Stimulated activated CD8-positive, alpha-beta memory T cell treated with anti-CD3 and anti-CD28 coated beads, Interleukin-15, amount 100 ng/mL, for 4 hours (primary cell): ENCODE data around the gene MYO18A.
"Not testable (repeated sequence)": the region's sequence is repeated elsewhere in the genome, so short reads cannot be mapped to it uniquely, and the experiment has no call there.

Source experiments
- DNase-seq, 2 donors: peaks; one replicate each; pipeline ENCODE4 v3.0.0-alpha.2; 2020; ENCODE audit warnings: low read depth in 2 of 2

The MYO18A gene

GRCh38 chr17:29107933-29108822 lies 72.0 kb downstream of the MYO18A start:
- DNase-seq = no peak

- DNase-seq = no peak
Measured at GRCh38 chr17:29107084-29107483, 73.1 kb downstream of the MYO18A start.

DNA sequence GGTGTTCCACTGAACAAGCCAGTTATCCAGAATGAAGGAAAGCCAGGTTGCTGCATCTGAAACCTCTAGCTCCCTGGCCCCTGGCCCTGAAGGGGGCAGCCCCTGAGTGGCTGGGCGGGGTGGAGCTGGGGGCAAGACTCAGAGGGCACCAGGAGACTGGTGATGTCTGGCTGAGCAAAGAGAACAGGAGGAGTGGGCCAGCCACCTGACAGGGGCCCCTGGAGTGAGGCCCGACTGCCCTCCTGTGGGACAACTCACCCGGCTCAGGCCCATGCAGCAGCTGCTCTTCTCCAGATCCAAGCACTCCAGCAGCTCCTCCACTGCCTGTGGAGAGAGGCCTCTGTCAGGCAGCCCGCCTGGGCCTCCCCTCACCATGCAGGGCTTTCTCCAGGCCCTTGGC lies 76.9 kb downstream of the MYO18A start:
- no peak for DNase-seq

GRCh38 chr17:29102741-29103181 lies 77.4 kb downstream of the MYO18A start:
- no peak for DNase-seq

- DNase-seq = no peak
Measured at GRCh38 chr17:29102046-29102445, 78.2 kb downstream of the MYO18A start.

DNA sequence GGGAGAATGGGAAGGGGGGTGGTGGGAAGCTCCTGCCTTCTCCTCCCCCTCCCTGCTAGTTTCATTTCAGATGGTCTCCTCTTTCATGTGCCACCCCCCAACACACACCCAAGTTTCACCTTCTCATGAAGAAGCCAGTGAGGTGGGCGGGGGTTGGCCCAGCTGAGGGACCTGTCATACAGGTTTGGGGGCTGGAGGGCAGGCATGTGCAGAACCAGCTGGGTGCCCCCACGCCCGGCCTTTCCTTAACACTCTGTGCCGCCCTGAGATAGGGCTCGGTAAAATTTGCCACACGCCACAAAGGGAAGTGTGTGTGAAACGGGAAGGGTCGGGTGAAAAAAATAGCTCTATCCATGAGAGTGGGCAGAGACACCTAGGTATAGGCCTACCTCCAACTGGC lies 79.9 kb downstream of the MYO18A start:
- DNase-seq = no peak

DNA sequence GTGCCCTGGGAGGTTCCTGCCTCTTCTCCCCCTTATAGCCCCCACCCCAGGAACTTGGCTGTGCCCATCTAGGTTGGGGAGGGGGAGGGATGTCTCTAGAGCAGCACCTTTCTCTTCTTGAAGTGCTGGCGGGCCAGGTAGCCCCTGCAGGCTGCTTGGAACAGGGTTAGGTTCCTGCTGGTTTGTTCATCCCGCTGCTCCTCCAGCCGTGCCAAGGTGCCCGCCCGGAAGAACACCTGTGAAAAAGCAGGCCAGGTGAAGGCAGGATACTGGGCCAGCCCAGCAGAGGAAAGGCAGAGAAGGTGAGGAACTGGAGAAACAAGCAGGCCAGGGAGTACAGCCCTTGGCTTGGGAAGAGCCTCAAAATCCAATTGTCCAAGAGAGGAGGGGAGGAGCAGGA lies 80.7 kb downstream of the MYO18A start:
- DNase-seq = no peak

- no peak for DNase-seq
Measured at GRCh38 chr17:29096094-29096493, 84.1 kb downstream of the MYO18A start.

DNA sequence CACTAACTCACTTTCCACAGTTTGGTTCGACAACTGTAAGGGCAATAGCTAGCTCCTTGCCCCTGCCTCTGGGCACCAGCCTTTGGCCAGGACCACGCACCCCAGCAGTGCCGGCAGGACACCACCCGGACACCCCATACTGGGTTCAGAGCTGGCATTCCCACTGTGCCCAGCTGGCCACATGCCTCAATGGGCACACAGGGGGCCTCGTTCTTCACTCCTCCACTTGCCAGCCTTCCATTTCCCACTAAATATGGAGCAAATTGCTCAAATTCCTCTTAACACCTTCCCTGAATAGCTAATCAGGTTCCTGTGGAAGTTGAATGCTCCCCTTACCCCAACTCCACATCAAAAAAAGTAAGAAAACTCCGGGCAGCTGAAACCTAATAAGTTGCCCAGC lies 84.8 kb downstream of the MYO18A start:
- DNase-seq = no peak

- DNase-seq = no peak
Measured at GRCh38 chr17:29094101-29094708, 86.0 kb downstream of the MYO18A start.

DNA sequence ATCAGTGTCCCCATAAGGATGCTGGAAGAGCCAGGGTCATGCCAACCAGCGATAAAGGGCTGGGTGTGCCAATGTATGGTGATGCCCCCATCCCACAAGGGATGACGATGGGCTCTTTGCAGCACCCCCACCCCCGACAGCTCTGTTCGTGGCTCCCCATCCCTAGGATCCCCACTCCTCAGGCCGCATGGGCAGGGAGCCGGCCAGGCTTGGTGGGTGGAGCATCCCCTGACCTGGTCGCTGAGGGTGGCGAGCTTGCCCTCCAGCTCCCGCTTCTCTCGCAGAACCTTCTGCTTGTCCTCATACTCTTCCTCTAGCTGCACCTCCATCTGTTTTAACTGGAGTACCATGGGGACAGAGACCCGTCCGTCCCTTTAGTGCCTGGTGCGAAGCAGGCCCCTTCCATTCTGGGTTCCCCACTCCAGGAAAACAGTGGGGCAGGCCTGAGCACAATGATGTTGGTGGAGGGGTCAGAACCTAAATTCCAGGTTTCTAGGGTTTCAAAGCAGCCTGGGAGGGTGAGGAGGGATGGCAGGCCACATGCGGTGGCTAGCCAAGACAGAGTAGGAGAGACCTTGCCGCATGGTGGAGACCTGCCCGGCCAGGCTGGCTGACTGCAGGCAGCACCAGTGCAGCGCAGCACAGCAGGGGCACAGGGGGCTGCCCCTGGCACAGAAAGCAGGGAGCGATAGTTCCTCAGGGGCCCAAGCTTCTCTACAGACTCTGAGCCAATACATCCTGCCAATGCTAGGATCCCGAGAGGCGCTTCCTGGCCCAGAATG lies 86.9 kb downstream of the MYO18A start:
- no peak for DNase-seq

DNA sequence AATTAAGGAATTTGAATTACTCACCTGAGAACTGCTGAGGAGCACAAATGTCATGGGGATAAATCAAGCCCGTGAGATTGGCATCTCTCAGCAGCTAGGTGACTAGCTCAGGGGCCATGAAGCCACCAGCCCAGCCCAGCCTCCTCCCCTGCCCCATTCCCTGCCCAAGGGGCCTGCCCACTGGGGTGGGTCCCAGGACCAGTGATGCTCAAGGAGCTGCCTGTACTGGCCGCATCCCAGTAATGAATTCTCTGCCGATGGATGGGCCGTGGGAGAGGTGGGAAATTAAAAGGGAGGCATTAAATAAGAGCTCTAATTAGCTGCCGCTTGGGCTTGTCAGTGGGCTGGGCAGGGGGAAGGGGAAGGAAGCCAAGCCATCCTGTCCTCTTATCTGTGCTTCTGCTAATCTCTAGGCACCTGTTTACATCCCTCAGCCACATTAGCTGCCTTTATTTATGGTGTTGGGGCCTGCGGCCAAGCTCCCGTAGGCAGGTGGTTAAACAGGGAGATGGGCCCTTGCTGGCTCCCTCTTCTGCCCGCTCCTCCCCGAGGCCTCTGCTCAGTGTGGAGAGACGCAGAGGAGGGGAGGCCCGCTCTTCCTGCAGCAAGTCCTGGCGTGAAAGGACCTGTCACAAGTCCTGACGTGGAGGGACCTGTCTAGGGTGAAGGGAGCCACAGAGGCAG lies 88.5 kb downstream of the MYO18A start:
- no peak for DNase-seq

GRCh38 chr17:29090750-29091605 lies 89.2 kb downstream of the MYO18A start:
- DNase-seq = no peak

- DNase-seq = no peak
Measured at GRCh38 chr17:29090108-29090507, 90.1 kb downstream of the MYO18A start.

GRCh38 chr17:29089601-29090044 lies 90.6 kb downstream of the MYO18A start:
- no peak for DNase-seq

- DNase-seq = not testable (repeated sequence)
Measured at GRCh38 chr17:29088782-29089181, 91.4 kb downstream of the MYO18A start.

DNA sequence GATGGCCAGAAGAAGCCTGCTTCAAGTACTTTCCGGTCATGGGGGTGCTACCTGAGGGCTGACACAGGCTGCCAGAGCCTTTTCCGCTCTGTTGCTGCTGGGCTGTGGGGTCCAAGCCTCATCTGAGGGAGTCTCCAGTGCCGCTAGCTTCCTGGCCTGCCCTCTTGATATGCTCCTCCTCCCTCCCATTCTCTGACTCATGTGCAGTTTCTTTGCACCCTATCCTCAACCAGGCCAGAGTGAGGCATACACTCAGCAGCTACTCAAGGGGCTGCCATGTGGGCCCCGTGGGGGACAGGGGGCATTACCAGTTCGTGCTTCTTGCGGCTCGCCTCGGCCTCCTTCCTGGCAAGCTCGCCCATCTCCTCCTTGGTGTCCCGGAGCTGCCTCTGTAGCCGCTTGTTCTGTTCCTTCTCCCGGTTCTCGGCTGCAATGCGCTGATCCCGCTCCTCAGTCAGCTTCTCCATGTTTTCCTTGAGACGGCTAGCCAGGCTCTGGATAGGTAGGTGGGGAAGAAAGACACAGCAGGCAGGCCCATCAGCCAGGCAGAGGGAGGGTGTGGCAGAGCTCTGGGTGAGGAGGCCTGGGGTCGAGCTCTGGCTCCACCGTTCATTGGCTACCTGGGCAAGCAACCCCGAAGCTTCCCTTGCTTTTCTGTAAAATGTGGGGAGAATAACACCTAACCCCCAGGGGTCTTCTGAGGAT lies 93.4 kb downstream of the MYO18A start:
- no peak for DNase-seq

- no peak for DNase-seq
Measured at GRCh38 chr17:29085223-29085622, 95.0 kb downstream of the MYO18A start.

- DNase-seq = no peak
Measured at GRCh38 chr17:29084541-29085146, 95.6 kb downstream of the MYO18A start.

- DNase-seq = no peak
Measured at GRCh38 chr17:29080965-29081364, 99.2 kb downstream of the MYO18A start.
